A549 (cell line): ENCODE measurements around the gene MYO1E. TPM values are rescaled to one million over a fixed set of nuclear protein-coding genes. Genes with fewer than 3 reads are reported as not detected.

Experiments used
- ATAC-seq, 2 experiments: fragments of 200-7000 bp in 1 of 2; fragments of >200 bp in 1 of 2; cut with Nextera tagmentation in 1 of 2; cut with Tn5 transposase in 1 of 2; 3 replicates each; pipeline versions ENCODE4 v1.8.0 to v1.9.1; 2018 to 2020; ENCODE audit warnings: mild to moderate bottlenecking in 1 of 2, moderate library complexity in 1 of 2
- CTCF ChIA-PET: fragments of 300-600 bp; sonication (Branson Sonifier 250); formaldehyde crosslinking; extraction: SDS; loops from one replicate; lab custom pipeline; 2021; ENCODE audit warnings: antibody characterized with exemption, inconsistent platforms; lab: Yijun Ruan, JAX
- POLR2A ChIA-PET: fragments of 350-600 bp; formaldehyde crosslinking; extraction: SDS; loops from one replicate; lab custom pipeline; 2021; ENCODE audit warnings: antibody characterized with exemption, inconsistent platforms; lab: Yijun Ruan, JAX
- DNase-seq, 2 experiments: peaks; one replicate each; pipeline versions ENCODE4 v3.0.0 to v3.0.0-alpha.2; 2011 to 2016; ENCODE audit warnings: low read depth in 1 of 2, low spot score in 1 of 2
- FAIRE-seq: peaks from 2 replicates; lab custom pipeline; 2011; peaks lifted over from hg19 to GRCh38; lab: Jason Lieb, UNC
- H3K27ac ChIP-seq, 2 experiments: fragments of >200 bp; sonication (Bioruptor Twin); formaldehyde crosslinking; 3 replicates each; pipeline ENCODE4 v1.5.1; 2016 to 2017
- H3K4me1 ChIP-seq: fragments of >200 bp; sonication (Bioruptor Twin); formaldehyde crosslinking; 3 replicates; pipeline ENCODE4 v1.6.1; 2016
- H3K4me2 ChIP-seq: fragments of >200 bp; sonication (Bioruptor Twin); formaldehyde crosslinking; 3 replicates; pipeline ENCODE4 v1.6.1; 2016
- H3K4me3 ChIP-seq: fragments of >200 bp; sonication (Bioruptor Twin); formaldehyde crosslinking; 3 replicates; pipeline ENCODE4 v1.5.1; 2016
- H3K9me3 ChIP-seq: fragments of >200 bp; sonication (Bioruptor Twin); formaldehyde crosslinking; 3 replicates; pipeline ENCODE4 v1.6.1; 2016
- BHLHE40 ChIP-seq: IDR thresholded peaks from 2 replicates; pipeline ENCODE4 v1.6.1; 2012; ENCODE audit warnings: low read depth, low read length, inconsistent platforms
- CBX2 ChIP-seq: fragments of 200-600 bp; sonication (generic); IDR thresholded peaks from 2 replicates; pipeline ENCODE4 v1.6.1; 2016; ENCODE audit warnings: low read depth, mild to moderate bottlenecking, borderline replicate concordance
- E2F6 ChIP-seq: IDR thresholded peaks from 2 replicates; pipeline ENCODE4 v1.6.1; 2012; ENCODE audit warnings: low read depth, borderline replicate concordance
- ESRRA ChIP-seq: fragments of 150-350 bp; IDR thresholded peaks from 2 replicates; pipeline ENCODE4 v1.6.1; 2014; ENCODE audit warnings: mild to moderate bottlenecking, low read length, borderline replicate concordance
- FOSB ChIP-seq: fragments of 250-450 bp; sonication (Bioruptor Pico); IDR thresholded peaks from 2 replicates; pipeline ENCODE4 v1.5.0; 2020; ENCODE audit warnings: mild to moderate bottlenecking, moderate library complexity
- FOSL2 ChIP-seq, 2 experiments: fragments of 450-650 bp in 1 of 2; fragments of >200 bp in 1 of 2; sonication (Bioruptor Twin) in 1 of 2; formaldehyde crosslinking; IDR thresholded peaks; 2 replicates each; pipeline versions ENCODE4 v1.5.0 to v1.6.1; 2016 to 2020; ENCODE audit warnings: mild to moderate bottlenecking in 1 of 2, moderate library complexity in 1 of 2
- HOXA7 ChIP-seq: fragments of 250-450 bp; sonication (Bioruptor Pico); IDR thresholded peaks from 2 replicates; pipeline ENCODE4 v1.5.0; 2020; ENCODE audit warnings: mild to moderate bottlenecking, moderate library complexity
- HOXB13 ChIP-seq: fragments of 250-450 bp; sonication (Bioruptor Pico); IDR thresholded peaks from 2 replicates; pipeline ENCODE4 v1.5.0; 2020; ENCODE audit warnings: low read depth, mild to moderate bottlenecking, moderate library complexity
- KDM5A ChIP-seq: fragments of 200-600 bp; sonication (generic); IDR thresholded peaks from 2 replicates; pipeline ENCODE4 v1.6.1; 2016; ENCODE audit warnings: antibody characterized with exemption, mild to moderate bottlenecking
- MYC ChIP-seq: IDR thresholded peaks from 2 replicates; pipeline ENCODE4 v1.6.1; 2012; ENCODE audit warnings: mild to moderate bottlenecking, inconsistent platforms, low read length, improper control_type of control experiment, borderline replicate concordance
- NFE2L2 ChIP-seq: fragments of 150-350 bp; conservative IDR thresholded peaks from 2 replicates; pipeline ENCODE4 v1.6.1; 2014; ENCODE audit warnings: low read length
- NR3C1 ChIP-seq: fragments of >200 bp; sonication (Bioruptor Twin); formaldehyde crosslinking; IDR thresholded peaks from 3 replicates; pipeline ENCODE4 v1.6.1; 2017
- POLR2A ChIP-seq: IDR thresholded peaks from 2 replicates; pipeline ENCODE4 v1.6.1; 2012; ENCODE audit warnings: mild to moderate bottlenecking, low read length
- POLR2AphosphoS2 ChIP-seq: conservative IDR thresholded peaks from 2 replicates; pipeline ENCODE4 v1.6.1; 2012; ENCODE audit warnings: low read length, improper control_type of control experiment, inconsistent platforms
- RAD21 ChIP-seq, 2 experiments: fragments of >200 bp in 1 of 2; sonication (Bioruptor Twin) in 1 of 2; formaldehyde crosslinking in 1 of 2; IDR thresholded peaks in 1 of 2; conservative IDR thresholded peaks in 1 of 2; 2 replicates in 1 of 2; 3 replicates in 1 of 2; pipeline ENCODE4 v1.6.1; 2012 to 2018; ENCODE audit warnings: inconsistent platforms in 1 of 2
- REST ChIP-seq: fragments of 200-600 bp; sonication (generic); IDR thresholded peaks from 2 replicates; pipeline ENCODE4 v1.6.1; 2016; ENCODE audit warnings: antibody characterized with exemption, mild to moderate bottlenecking, moderate library complexity
- RFX5 ChIP-seq: fragments of 450-650 bp; IDR thresholded peaks from 2 replicates; pipeline ENCODE4 v1.7.1; 2014; ENCODE audit warnings: antibody characterized with exemption, mild to moderate bottlenecking, moderate library complexity
- ZFP36 ChIP-seq: fragments of 450-650 bp; IDR thresholded peaks from 2 replicates; pipeline ENCODE4 v1.6.1; 2014; ENCODE audit warnings: borderline replicate concordance; ENCODE audit not compliant: partially characterized antibody
- ZNF302 ChIP-seq: fragments of 250-450 bp; sonication (Bioruptor Pico); IDR thresholded peaks from 2 replicates; pipeline ENCODE4 v1.9.0; 2021; ENCODE audit warnings: inconsistent platforms, mild to moderate bottlenecking, moderate library complexity
- ZSCAN20 ChIP-seq: fragments of 250-450 bp; sonication (Bioruptor Pico); IDR thresholded peaks from 2 replicates; pipeline ENCODE4 v1.8.0; 2022; ENCODE audit warnings: mild to moderate bottlenecking, moderate library complexity
- WGBS: methylation state at CpG from one replicate; pipeline ENCODE4 v1.1.6; 2017; ENCODE audit errors: missing lambda C conversion rate; 5-methylcytosine and 5-hydroxymethylcytosine counted together
- polyA plus RNA-seq, 4 experiments: library from polyadenylated mRNA; depleted of rRNA in 3 of 4; stranded (reverse); fragments of >200 nt; fragmentation: RNase III in 1 of 4; extraction: RNeasy Plus Mini Kit Qiagen cat#74134 plus additional on column Dnase treatment in 1 of 4; gene quantifications; 2 replicates in 3 of 4; 3 replicates in 1 of 4; pipeline ENCODE4 v1.2.3, GENCODE V29; 2011 to 2017
- TF ChIP-seq, protein P1 (sequence below): fragments of 150-350 bp; IDR thresholded peaks from 2 replicates; pipeline ENCODE4 v1.6.1; 2014; ENCODE audit warnings: low read depth, mild to moderate bottlenecking, low read length
- TF ChIP-seq, protein P2 (sequence below): fragments of >200 bp; sonication (Bioruptor Twin); formaldehyde crosslinking; IDR thresholded peaks from 3 replicates; pipeline ENCODE4 v1.6.1; 2016

Gene MYO1E
- polyA plus RNA-seq, 2 of the 4 experiments (the other 2 are of a cell fraction): 202 to 497 TPM

DNA sequence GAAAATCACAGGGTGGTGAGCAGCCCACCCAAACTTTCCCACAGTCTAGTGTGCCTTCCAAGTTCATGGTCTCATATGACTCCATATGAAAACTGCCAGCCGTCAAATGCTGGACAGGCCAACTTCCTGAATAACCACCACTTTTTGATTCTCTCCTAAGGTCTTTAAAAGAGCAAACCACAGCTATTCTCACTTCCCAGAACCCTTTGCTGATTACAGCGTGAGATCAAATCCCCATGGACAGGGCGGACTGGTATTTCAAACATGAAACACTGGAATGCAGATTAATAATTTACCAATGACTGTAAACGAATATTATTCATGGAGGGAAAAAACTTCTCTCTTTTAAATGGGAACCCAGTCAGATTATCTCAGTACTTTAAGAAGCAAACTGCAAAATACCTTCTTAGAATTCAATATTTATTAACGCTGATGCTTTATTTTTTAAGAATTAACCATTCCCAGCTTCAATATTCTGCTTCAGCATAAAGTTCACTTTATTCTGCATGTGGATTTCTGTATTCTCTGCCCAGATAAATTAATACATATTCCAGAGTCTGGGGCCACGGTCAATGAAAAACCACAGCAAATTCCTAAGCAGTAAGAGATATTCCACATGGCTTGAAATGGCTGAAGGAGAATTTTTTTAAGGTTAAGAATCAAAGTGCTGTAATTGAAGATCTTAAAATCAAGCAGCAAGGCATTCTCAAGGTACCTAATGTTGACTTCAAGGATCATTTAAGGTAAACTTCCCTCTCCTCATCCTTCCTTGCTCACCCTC, 42.9 kb downstream of the MYO1E start (continued):
- TF ChIP-seq HOXB13 (CRISPR knock-in tag): 0 out of 2 replicates have a peak, but pooled peaks have one; percentile 58
- no peak for TF ChIP-seq NFE2L2

- Histone ChIP-seq H3K4me1 (peaks cover 98% of the 10 kb centered on the region), H3K9me3 (no peaks in the 10 kb centered on the region), H3K27ac (peak overlapping the region; percentile 77 to 85), H3K4me2 (peak overlapping the region; percentile 77), H3K4me3 (no peak overlapping the region)
- ATAC-seq (peak in 1 of 2 experiments; percentile 2; a peak in 1 of 6 replicates), FAIRE-seq (no peak), DNase-seq (no peak)
- TF ChIP-seq REST (no peak), BHLHE40 (no peak), ESRRA (no peak), NFE2L2 (no peak), MYC (no peak), RFX5 (no peak), ZFP36 (no peak), NR3C1 (no peak), CBX2 (no peak), HOXA7 (CRISPR knock-in tag) (no peak), FOSB (CRISPR knock-in tag) (no peak), HOXB13 (CRISPR knock-in tag) (no peak)
- TF ChIP-seq, protein P1, sequence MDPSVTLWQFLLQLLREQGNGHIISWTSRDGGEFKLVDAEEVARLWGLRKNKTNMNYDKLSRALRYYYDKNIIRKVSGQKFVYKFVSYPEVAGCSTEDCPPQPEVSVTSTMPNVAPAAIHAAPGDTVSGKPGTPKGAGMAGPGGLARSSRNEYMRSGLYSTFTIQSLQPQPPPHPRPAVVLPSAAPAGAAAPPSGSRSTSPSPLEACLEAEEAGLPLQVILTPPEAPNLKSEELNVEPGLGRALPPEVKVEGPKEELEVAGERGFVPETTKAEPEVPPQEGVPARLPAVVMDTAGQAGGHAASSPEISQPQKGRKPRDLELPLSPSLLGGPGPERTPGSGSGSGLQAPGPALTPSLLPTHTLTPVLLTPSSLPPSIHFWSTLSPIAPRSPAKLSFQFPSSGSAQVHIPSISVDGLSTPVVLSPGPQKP: no peak
- TF ChIP-seq, protein P2, sequence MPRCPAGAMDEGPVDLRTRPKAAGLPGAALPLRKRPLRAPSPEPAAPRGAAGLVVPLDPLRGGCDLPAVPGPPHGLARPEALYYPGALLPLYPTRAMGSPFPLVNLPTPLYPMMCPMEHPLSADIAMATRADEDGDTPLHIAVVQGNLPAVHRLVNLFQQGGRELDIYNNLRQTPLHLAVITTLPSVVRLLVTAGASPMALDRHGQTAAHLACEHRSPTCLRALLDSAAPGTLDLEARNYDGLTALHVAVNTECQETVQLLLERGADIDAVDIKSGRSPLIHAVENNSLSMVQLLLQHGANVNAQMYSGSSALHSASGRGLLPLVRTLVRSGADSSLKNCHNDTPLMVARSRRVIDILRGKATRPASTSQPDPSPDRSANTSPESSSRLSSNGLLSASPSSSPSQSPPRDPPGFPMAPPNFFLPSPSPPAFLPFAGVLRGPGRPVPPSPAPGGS: no peak
- ChIA-PET CTCF (interaction anchor here (1.0 to 3.4 kb wide), 5 partner anchors 14 to 82 kb away, joined by 3 to 11 read pairs (median 7); no protein-coding TSS in a partner anchor), POLR2A (interaction anchor here (1.1 to 1.2 kb wide), 2 partner anchors 16 to 44 kb away, joined by 3 to 7 read pairs; partner anchors contain the start of gene MYO1E)
- WGBS: 64% methylated on average over 4 of the region's 4 CpGs
Measured at GRCh38 chr15:59329091-59329490, 43.6 kb downstream of the MYO1E start.

DNA sequence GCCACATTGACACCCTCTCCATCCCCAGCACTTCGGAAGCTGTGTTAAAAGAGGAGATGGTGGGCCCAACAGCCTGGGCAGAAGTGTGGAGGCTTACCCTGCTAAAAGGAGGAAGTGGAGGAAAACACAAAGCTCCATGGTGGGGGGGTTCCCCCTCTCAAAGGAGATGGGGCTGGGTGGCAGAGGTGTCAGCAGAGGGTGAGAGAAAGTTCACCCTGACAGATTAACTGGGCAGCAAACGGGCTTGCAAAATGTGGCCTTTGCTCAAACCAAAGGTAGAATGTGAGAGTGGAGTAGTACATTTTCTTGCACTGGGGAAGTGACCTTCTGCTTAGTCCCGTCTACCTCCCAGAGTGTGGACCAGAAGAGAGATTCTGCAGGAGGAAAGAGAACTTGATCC, 44.7 kb downstream of the MYO1E start:
- ATAC-seq: no peak
- no peak for TF ChIP-seq FOSL2 (IDR thresholded peaks at IDR 0.05)
- no peak for TF ChIP-seq FOSL2 (CRISPR knock-in tag; IDR thresholded peaks at IDR 0.05)
- no peak for TF ChIP-seq MYC
- TF ChIP-seq KDM5A: no peak
- TF ChIP-seq POLR2A: no peak
- no peak for TF ChIP-seq RAD21 (conservative IDR thresholded peaks at IDR 0.05 in 1 of 2, IDR thresholded peaks at IDR 0.05 in 1 of 2)
- no peak for TF ChIP-seq E2F6
- no peak for TF ChIP-seq ZSCAN20 (CRISPR knock-in tag)
- no peak for TF ChIP-seq POLR2AphosphoS2
- TF ChIP-seq ZNF302 (CRISPR knock-in tag): no peak

More for the DNA sequence above, 44.7 kb downstream of the MYO1E start:
- CTCF ChIA-PET: interaction anchor here (0.7 to 3.4 kb wide), 4 partner anchors 13 to 34 kb away, joined by 3 to 11 read pairs (median 5); no protein-coding TSS in a partner anchor
- no peak for DNase-seq
- H3K4me3 ChIP-seq: no peak overlapping the region
- H3K4me2 ChIP-seq: peak overlapping the region; percentile 77
- peaks cover 96% of the 10 kb centered on the region for H3K4me1 ChIP-seq
- FAIRE-seq: no peak
- 56% methylated on average over 3 of the region's 3 CpGs for WGBS
- POLR2A ChIA-PET: no interaction called here
- H3K9me3 ChIP-seq: no peaks in the 10 kb centered on the region
- H3K27ac ChIP-seq: peak overlapping the region; percentile 77 to 85
